Measurements from ENCODE around the gene ANKRD40.

DNA sequence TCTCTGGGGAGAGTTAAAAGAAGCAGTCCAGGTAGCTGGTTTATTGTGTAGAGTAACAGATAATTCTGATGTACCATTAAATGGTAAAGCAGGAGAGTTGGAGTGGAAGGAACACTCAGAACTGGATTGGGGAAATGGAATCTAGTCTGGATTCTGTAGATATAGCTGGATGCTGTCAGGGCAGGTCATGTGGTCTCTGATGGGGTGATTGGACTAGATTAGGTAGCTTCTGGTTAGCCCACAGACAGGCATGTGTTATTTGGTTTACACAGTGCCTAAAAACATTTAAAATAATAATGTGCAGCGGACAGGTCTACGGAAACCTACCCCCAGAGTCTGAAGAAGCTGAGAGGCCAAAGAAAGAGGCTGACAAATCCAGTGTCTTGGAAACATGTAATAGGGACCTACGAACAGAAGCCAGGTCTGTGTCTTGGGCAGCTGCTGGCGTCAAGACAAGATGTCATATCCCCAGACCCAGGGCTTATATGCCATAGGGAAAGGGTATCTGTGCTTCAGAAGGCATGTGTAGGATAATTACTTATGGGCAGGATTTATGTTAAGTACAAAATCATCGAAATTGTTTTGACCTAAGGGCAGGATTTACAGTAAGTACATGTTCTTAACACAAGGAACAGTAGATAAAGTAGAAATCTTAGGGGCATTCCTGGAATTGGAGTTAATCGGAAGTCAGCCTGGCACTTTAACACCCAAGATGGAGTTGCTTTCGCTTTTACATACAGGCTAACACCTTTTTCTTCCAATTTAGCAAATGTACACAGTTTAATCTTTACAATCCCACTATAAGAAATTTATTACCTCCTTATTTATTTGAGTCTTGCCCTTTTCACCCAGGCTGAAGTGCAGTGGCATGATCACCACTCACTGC is 24.1 kb upstream of the ANKRD40 start:
- TF ChIP-seq, protein P1, sequence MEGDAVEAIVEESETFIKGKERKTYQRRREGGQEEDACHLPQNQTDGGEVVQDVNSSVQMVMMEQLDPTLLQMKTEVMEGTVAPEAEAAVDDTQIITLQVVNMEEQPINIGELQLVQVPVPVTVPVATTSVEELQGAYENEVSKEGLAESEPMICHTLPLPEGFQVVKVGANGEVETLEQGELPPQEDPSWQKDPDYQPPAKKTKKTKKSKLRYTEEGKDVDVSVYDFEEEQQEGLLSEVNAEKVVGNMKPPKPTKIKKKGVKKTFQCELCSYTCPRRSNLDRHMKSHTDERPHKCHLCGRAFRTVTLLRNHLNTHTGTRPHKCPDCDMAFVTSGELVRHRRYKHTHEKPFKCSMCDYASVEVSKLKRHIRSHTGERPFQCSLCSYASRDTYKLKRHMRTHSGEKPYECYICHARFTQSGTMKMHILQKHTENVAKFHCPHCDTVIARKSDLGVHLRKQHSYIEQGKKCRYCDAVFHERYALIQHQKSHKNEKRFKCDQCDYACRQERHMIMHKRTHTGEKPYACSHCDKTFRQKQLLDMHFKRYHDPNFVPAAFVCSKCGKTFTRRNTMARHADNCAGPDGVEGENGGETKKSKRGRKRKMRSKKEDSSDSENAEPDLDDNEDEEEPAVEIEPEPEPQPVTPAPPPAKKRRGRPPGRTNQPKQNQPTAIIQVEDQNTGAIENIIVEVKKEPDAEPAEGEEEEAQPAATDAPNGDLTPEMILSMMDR (IDR thresholded peaks at IDR 0.05; ENCODE audit: low read depth, low read length): no peak
- no peak for TF ChIP-seq POLR2A (IDR thresholded peaks at IDR 0.05; ENCODE audit: extremely low read depth, insufficient read length)
